Measurements from ENCODE around the gene PLAAT4. TPM values are rescaled to one million over a fixed set of nuclear protein-coding genes. Genes with fewer than 3 reads are reported as not detected.
"Not testable (repeated sequence)": the region's sequence is repeated elsewhere in the genome, so short reads cannot be mapped to it uniquely, and the experiment has no call there.

PLAAT4 gene
- total and polyA plus RNA-seq, 2 experiments from 2014 or later = 0.69 to 4.6 TPM

- DNase-seq (ENCODE audit: low spot score) = no peak
- TF ChIP-seq POLR2AphosphoS5 (IDR thresholded peaks at IDR 0.05; ENCODE audit: low read depth) = no peak
- TF ChIP-seq ZNF331 (CRISPR knock-in tag; IDR thresholded peaks at IDR 0.05; ENCODE audit: low read depth) = no peak
- no peak for TF ChIP-seq CTCF (conservative IDR thresholded peaks at IDR 0.05; ENCODE audit: low read depth in 2 of 2)
- no peak for TF ChIP-seq EZH2phosphoT487 (IDR thresholded peaks at IDR 0.05; ENCODE audit: unreplicated experiment)
- TF ChIP-seq JUNB (IDR thresholded peaks at IDR 0.05; ENCODE audit: unreplicated experiment) = no peak
- peaks cover 4% of the 10 kb centered on the region; the same call in 2 of the 3 replicates for H3K36me3 Mint-ChIP-seq (ENCODE audit: low read depth)
These were observed 12.8 kb downstream of the PLAAT4 start for GRCh38 chr11:63549411-63549810.

GRCh38 chr11:63550156-63550700 lies 13.6 kb downstream of the PLAAT4 start:
- not testable (repeated sequence) for H3K27ac ChIP-seq (ENCODE audit: low read depth); H3K27me3 ChIP-seq (ENCODE audit: insufficient read depth); H3F3A ChIP-seq (replicated peaks; ENCODE audit: low read depth); H3K4me3 Mint-ChIP-seq; ATAC-seq; H3K79me2 ChIP-seq (replicated peaks; ENCODE audit: insufficient read depth); H3K4me2 ChIP-seq; H4K20me1 ChIP-seq (replicated peaks; ENCODE audit: insufficient read depth); H3K4me1 Mint-ChIP-seq; H2AFZ ChIP-seq; H3K36me3 ChIP-seq (ENCODE audit: insufficient read depth); H3K36me3 Mint-ChIP-seq (ENCODE audit: low read depth); H3K4me3 ChIP-seq; H3K9me2 ChIP-seq (ENCODE audit: insufficient read depth); DNase-seq (ENCODE audit: low spot score); H3K27ac Mint-ChIP-seq; H3K9me3 Mint-ChIP-seq
- peaks cover 25% of the 10 kb centered on the region for H3K4me1 ChIP-seq (ENCODE audit: insufficient read depth)
- peaks cover 18% of the 10 kb centered on the region for H3K27me3 Mint-ChIP-seq (ENCODE audit: insufficient read depth, low read depth, poor library complexity)

More at GRCh38 chr11:63549411-63549810, 12.8 kb downstream of the PLAAT4 start:
- Mint-ChIP-seq H3K27me3 (ENCODE audit: insufficient read depth, low read depth, poor library complexity) (peaks cover 18% of the 10 kb centered on the region), H3K4me1 (peaks cover 4% of the 10 kb centered on the region), H3K4me3 (no peak overlapping the region), H3K9me3 (peaks cover 9% of the 10 kb centered on the region; the same call in 2 of the 3 replicates), H3K27ac (no peak overlapping the region)
- Histone ChIP-seq H3K79me2 (replicated peaks; ENCODE audit: insufficient read depth) (no peaks in the 10 kb centered on the region), H3K36me3 (ENCODE audit: insufficient read depth) (no peaks in the 10 kb centered on the region), H3K27ac (ENCODE audit: low read depth) (no peak overlapping the region), H3F3A (replicated peaks; ENCODE audit: low read depth) (no peaks in the 10 kb centered on the region; the same call in 1 of the 2 replicates), H4K20me1 (replicated peaks; ENCODE audit: insufficient read depth) (no peaks in the 10 kb centered on the region), H3K4me2 (no peak overlapping the region), H2AFZ (no peak overlapping the region), H3K9me2 (ENCODE audit: insufficient read depth) (peaks cover 10% of the 10 kb centered on the region; the same call in 1 of the 2 replicates), H3K4me1 (ENCODE audit: insufficient read depth) (peaks cover 17% of the 10 kb centered on the region), H3K27me3 (ENCODE audit: insufficient read depth) (no peaks in the 10 kb centered on the region), H3K4me3 (no peak overlapping the region)
- no peak for ATAC-seq

GRCh38 chr11:63551091-63551888 lies 14.7 kb downstream of the PLAAT4 start:
- DNase-seq (ENCODE audit: low spot score) = no peak
- no peak for ATAC-seq
- no peak overlapping the region for H3K4me3 Mint-ChIP-seq
- no peak for TF ChIP-seq JUNB (IDR thresholded peaks at IDR 0.05; ENCODE audit: unreplicated experiment)
- no peak for TF ChIP-seq ZNF114 (CRISPR knock-in tag; IDR thresholded peaks at IDR 0.05)
- TF ChIP-seq CREB1 (CRISPR knock-in tag; IDR thresholded peaks at IDR 0.05; ENCODE audit: low read depth) = no peak
- TF ChIP-seq REST (IDR thresholded peaks at IDR 0.05; ENCODE audit: unreplicated experiment) = no peak
- TF ChIP-seq POLR2AphosphoS5 (IDR thresholded peaks at IDR 0.05; ENCODE audit: low read depth) = no peak
- no peak for TF ChIP-seq CTCF (conservative IDR thresholded peaks at IDR 0.05; ENCODE audit: low read depth in 2 of 2)
- no peak for TF ChIP-seq ZNF331 (CRISPR knock-in tag; IDR thresholded peaks at IDR 0.05; ENCODE audit: low read depth)

More at GRCh38 chr11:63551091-63551888, 14.7 kb downstream of the PLAAT4 start:
- peak overlapping the region; percentile 59; the same call in 1 of the 2 replicates for H2AFZ ChIP-seq
- no peaks in the 10 kb centered on the region for H3K36me3 ChIP-seq (ENCODE audit: insufficient read depth)
- peaks cover 9% of the 10 kb centered on the region; the same call in 2 of the 3 replicates for H3K9me3 Mint-ChIP-seq
- H3F3A ChIP-seq (replicated peaks; ENCODE audit: low read depth) = no peaks in the 10 kb centered on the region; the same call in 1 of the 2 replicates
- no peaks in the 10 kb centered on the region for H3K79me2 ChIP-seq (replicated peaks; ENCODE audit: insufficient read depth)
- no peaks in the 10 kb centered on the region for H3K27me3 ChIP-seq (ENCODE audit: insufficient read depth)
- H4K20me1 ChIP-seq (replicated peaks; ENCODE audit: insufficient read depth) = no peaks in the 10 kb centered on the region
- H3K4me1 Mint-ChIP-seq = peaks cover 12% of the 10 kb centered on the region
- H3K27me3 Mint-ChIP-seq (ENCODE audit: insufficient read depth, low read depth, poor library complexity) = peaks cover 20% of the 10 kb centered on the region
- peaks cover 4% of the 10 kb centered on the region; the same call in 2 of the 3 replicates for H3K36me3 Mint-ChIP-seq (ENCODE audit: low read depth)
- H3K27ac Mint-ChIP-seq = no peak overlapping the region
- peaks cover 25% of the 10 kb centered on the region for H3K4me1 ChIP-seq (ENCODE audit: insufficient read depth)
- no peak overlapping the region for H3K27ac ChIP-seq (ENCODE audit: low read depth)
- H3K4me3 ChIP-seq = no peak overlapping the region
- 0 out of 2 replicates have a peak, but pooled peaks cover 6% of the 10 kb centered on the region for H3K9me2 ChIP-seq (ENCODE audit: insufficient read depth)
- no peak overlapping the region for H3K4me2 ChIP-seq
